Effector CD8-positive, alpha-beta T cell (primary cell): ENCODE measurements around the gene TMEM270.

Source experiments
- DNase-seq: peaks from one replicate; lab custom pipeline; 2025; lab: John Stamatoyannopoulos, UW

The TMEM270 gene

GRCh38 chr7:73887762-73888161 lies 26.8 kb downstream of the TMEM270 start:
- no peak for DNase-seq

- no peak for DNase-seq
Measured at GRCh38 chr7:73888959-73889358, 28.0 kb downstream of the TMEM270 start.

- no peak for DNase-seq
Measured at GRCh38 chr7:73890555-73891147, 29.7 kb downstream of the TMEM270 start.

GRCh38 chr7:73891178-73891885 lies 30.4 kb downstream of the TMEM270 start:
- no peak for DNase-seq

GRCh38 chr7:73892003-73892999 lies 31.3 kb downstream of the TMEM270 start:
- DNase-seq: no peak

- no peak for DNase-seq
Measured at GRCh38 chr7:73893342-73894101, 32.6 kb downstream of the TMEM270 start.

GRCh38 chr7:73894166-73894565 lies 33.2 kb downstream of the TMEM270 start:
- no peak for DNase-seq

- DNase-seq: no peak
Measured at GRCh38 chr7:73894733-73895551, 34.0 kb downstream of the TMEM270 start.

- no peak for DNase-seq
Measured at GRCh38 chr7:73895626-73896025, 34.7 kb downstream of the TMEM270 start.

- no peak for DNase-seq
Measured at GRCh38 chr7:73896454-73896853, 35.5 kb downstream of the TMEM270 start.

- no peak for DNase-seq
Measured at GRCh38 chr7:73899731-73900142, 38.8 kb downstream of the TMEM270 start.

- DNase-seq: no peak
Measured at GRCh38 chr7:73900286-73900685, 39.3 kb downstream of the TMEM270 start.

- no peak for DNase-seq
Measured at GRCh38 chr7:73901231-73901822, 40.4 kb downstream of the TMEM270 start.

- no peak for DNase-seq
Measured at GRCh38 chr7:73901823-73902597, 41.1 kb downstream of the TMEM270 start.

GRCh38 chr7:73903321-73904218 lies 42.6 kb downstream of the TMEM270 start:
- DNase-seq: no peak

- no peak for DNase-seq
Measured at GRCh38 chr7:73904219-73905137, 43.5 kb downstream of the TMEM270 start.

- no peak for DNase-seq
Measured at GRCh38 chr7:73905360-73905759, 44.4 kb downstream of the TMEM270 start.

- DNase-seq: no peak
Measured at GRCh38 chr7:73906874-73907273, 45.9 kb downstream of the TMEM270 start.
